MM.1S (cell line): ENCODE data around the gene COL3A1.

Experiments
- DNase-seq: peaks from one replicate; pipeline ENCODE4 v3.0.0-alpha.2; 2015
- H2AFZ ChIP-seq: fragments of 300-600 bp; sonication (generic); 2 replicates; pipeline ENCODE4 v1.6.0; 2016; ENCODE audit warnings: antibody characterized with exemption, low read length
- H3F3A ChIP-seq: fragments of 300-600 bp; sonication (generic); 2 replicates; pipeline ENCODE4 v1.6.1; 2016; ENCODE audit warnings: mild to moderate bottlenecking, antibody characterized with exemption, low read length, moderate library complexity, mixed read lengths; ENCODE audit not compliant: insufficient read depth
- H3K27ac ChIP-seq: fragments of 300-600 bp; sonication (generic); 2 replicates; pipeline ENCODE4 v1.5.1; 2016; ENCODE audit warnings: mild to moderate bottlenecking, low read length
- H3K27me3 ChIP-seq: fragments of 300-600 bp; sonication (generic); replicated peaks from 2 replicates; pipeline ENCODE4 v1.6.0; 2016; ENCODE audit warnings: low read length; ENCODE audit not compliant: insufficient read depth
- H3K36me3 ChIP-seq: fragments of 300-600 bp; sonication (generic); replicated peaks from 2 replicates; pipeline ENCODE4 v1.6.1; 2016; ENCODE audit warnings: mild to moderate bottlenecking, low read length, mixed read lengths; ENCODE audit not compliant: insufficient read depth
- H3K4me1 ChIP-seq: fragments of 300-600 bp; sonication (generic); 2 replicates; pipeline ENCODE4 v1.6.1; 2016; ENCODE audit warnings: low read length, mixed read lengths
- H3K4me2 ChIP-seq: fragments of 300-600 bp; sonication (generic); 2 replicates; pipeline ENCODE4 v1.6.0; 2016; ENCODE audit warnings: low read depth, low read length
- H3K4me3 ChIP-seq: fragments of 300-600 bp; sonication (generic); 2 replicates; pipeline ENCODE4 v1.5.1; 2016; ENCODE audit warnings: low read length, mixed read lengths
- H3K79me2 ChIP-seq: fragments of 300-600 bp; sonication (generic); 2 replicates; pipeline ENCODE4 v1.6.1; 2016; ENCODE audit warnings: mixed run types, low read length, mixed read lengths
- H3K9ac ChIP-seq: fragments of 300-600 bp; sonication (generic); 2 replicates; pipeline ENCODE4 v1.6.1; 2016; ENCODE audit warnings: low read length, mixed read lengths
- H3K9me2 ChIP-seq: fragments of 300-600 bp; sonication (generic); replicated peaks from 2 replicates; pipeline ENCODE4 v1.6.1; 2016; ENCODE audit warnings: mild to moderate bottlenecking, low read length, mixed read lengths; ENCODE audit not compliant: insufficient read depth
- H3K9me3 ChIP-seq: fragments of 300-600 bp; sonication (generic); replicated peaks from 2 replicates; pipeline ENCODE4 v1.6.1; 2016; ENCODE audit warnings: mild to moderate bottlenecking, low read length, mixed read lengths; ENCODE audit not compliant: insufficient read depth
- H4K20me1 ChIP-seq: fragments of 300-600 bp; sonication (generic); 2 replicates; pipeline ENCODE4 v1.6.1; 2016; ENCODE audit warnings: mild to moderate bottlenecking, low read length, moderate library complexity, mixed read lengths; ENCODE audit not compliant: insufficient read depth
- EZH2 ChIP-seq: fragments of 300-600 bp; sonication (generic); optimal IDR thresholded peaks from 2 replicates; pipeline ENCODE3; 2017; ENCODE audit warnings: low read depth, mild to moderate bottlenecking, antibody characterized with exemption, low read length, mixed read lengths
- EZH2phosphoT487 ChIP-seq: fragments of 300-600 bp; sonication (generic); IDR thresholded peaks from 2 replicates; pipeline ENCODE4 v1.6.1; 2018; ENCODE audit warnings: antibody characterized with exemption, low read length
- TF ChIP-seq, protein P1 (sequence below): fragments of 300-600 bp; sonication (generic); IDR thresholded peaks from 2 replicates; pipeline ENCODE4 v1.5.1; 2016; ENCODE audit warnings: antibody characterized with exemption, low read length, mixed read lengths

The COL3A1 gene

DNA sequence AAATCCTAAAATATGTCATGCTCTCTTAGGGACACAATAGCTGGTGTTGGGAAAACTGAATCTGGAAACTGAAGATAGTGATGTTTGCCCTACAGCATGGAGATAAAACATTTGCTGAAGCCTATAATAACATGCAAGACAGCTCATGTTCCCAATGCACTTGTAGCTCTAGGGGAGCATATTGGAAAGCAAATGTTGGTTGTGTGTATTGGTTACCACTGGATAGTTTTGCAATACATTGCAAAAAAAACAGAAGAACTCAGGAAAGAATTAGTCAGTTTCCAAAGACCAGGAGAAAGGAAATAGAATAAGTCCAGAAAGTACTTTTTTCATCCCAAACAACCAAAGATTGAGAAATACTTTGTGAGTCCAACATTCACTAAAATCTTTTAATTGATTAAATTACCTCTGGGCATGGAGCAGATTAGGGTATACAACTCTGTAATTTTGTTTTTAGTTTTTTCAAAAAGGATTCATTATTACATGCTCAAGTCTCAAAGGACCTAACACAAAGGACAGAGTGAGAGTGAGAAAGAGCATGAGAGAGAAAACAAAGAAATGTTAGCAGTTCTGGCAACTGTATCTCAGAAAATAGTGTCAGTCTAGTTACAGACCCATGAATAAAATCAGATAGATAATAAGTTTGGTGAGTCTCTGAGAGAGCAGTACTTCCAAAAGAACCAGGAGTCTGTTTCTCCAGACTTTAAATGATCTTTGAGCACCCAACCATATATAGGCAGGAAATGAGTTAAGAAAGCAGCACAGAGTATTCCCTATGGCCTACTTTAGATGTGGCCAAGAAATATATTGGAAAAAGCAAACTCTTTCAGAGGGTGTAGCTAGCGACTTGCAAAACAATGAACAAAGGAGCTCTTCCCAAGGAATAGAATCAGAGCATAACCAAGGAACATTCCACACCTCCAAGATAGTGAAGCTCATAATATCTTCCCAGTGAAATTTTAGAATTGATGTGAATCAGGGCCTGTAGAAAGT, 36.6 kb upstream of the COL3A1 start:
- no peaks in the 10 kb centered on the region for H3K27me3 ChIP-seq
- no peak overlapping the region for H3K4me3 ChIP-seq
- no peak overlapping the region for H2AFZ ChIP-seq
- H4K20me1 ChIP-seq, result no peaks in the 10 kb centered on the region; the same call in 1 of the 2 replicates
- H3K4me1 ChIP-seq, result no peaks in the 10 kb centered on the region
- no peaks in the 10 kb centered on the region for H3F3A ChIP-seq
- no peak overlapping the region for H3K9ac ChIP-seq
- no peaks in the 10 kb centered on the region for H3K36me3 ChIP-seq
- TF ChIP-seq EZH2, result no peak
- no peak for TF ChIP-seq EZH2phosphoT487
- TF ChIP-seq, protein P1, sequence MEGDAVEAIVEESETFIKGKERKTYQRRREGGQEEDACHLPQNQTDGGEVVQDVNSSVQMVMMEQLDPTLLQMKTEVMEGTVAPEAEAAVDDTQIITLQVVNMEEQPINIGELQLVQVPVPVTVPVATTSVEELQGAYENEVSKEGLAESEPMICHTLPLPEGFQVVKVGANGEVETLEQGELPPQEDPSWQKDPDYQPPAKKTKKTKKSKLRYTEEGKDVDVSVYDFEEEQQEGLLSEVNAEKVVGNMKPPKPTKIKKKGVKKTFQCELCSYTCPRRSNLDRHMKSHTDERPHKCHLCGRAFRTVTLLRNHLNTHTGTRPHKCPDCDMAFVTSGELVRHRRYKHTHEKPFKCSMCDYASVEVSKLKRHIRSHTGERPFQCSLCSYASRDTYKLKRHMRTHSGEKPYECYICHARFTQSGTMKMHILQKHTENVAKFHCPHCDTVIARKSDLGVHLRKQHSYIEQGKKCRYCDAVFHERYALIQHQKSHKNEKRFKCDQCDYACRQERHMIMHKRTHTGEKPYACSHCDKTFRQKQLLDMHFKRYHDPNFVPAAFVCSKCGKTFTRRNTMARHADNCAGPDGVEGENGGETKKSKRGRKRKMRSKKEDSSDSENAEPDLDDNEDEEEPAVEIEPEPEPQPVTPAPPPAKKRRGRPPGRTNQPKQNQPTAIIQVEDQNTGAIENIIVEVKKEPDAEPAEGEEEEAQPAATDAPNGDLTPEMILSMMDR, result no peak
- H3K79me2 ChIP-seq, result no peaks in the 10 kb centered on the region
- no peak overlapping the region for H3K4me2 ChIP-seq
- no peak overlapping the region for H3K27ac ChIP-seq
- H3K9me3 ChIP-seq, result no peaks in the 10 kb centered on the region
- no peaks in the 10 kb centered on the region for H3K9me2 ChIP-seq
- DNase-seq, result no peak

DNA sequence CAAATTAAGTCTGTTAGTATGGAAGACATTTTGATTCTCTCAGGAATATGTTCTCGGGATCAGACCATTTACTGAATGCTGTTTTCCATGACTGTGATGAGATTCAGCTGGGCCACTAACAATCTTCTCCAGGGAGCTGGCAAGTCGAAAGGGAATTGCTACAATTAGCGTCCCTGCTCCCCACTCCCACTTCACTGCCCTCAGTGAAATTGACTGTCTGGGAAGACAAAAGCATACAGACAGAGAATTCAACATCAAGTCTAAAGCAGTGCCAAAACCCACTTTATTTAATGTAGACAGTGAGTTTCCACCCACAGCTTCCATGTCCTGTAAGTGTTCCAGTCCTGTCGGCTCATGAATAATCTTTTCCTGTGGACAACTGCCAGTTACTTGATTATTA, 34.0 kb upstream of the COL3A1 start:
- Histone ChIP-seq H3K4me1 (no peaks in the 10 kb centered on the region), H3K27ac (no peak overlapping the region), H3K4me3 (no peak overlapping the region), H3K79me2 (no peaks in the 10 kb centered on the region), H2AFZ (no peak overlapping the region), H3F3A (no peaks in the 10 kb centered on the region), H3K27me3 (no peaks in the 10 kb centered on the region), H3K36me3 (no peaks in the 10 kb centered on the region), H3K9ac (no peak overlapping the region), H4K20me1 (no peaks in the 10 kb centered on the region; the same call in 1 of the 2 replicates), H3K9me3 (no peaks in the 10 kb centered on the region), H3K9me2 (no peaks in the 10 kb centered on the region), H3K4me2 (no peak overlapping the region)
- TF ChIP-seq EZH2phosphoT487 (no peak), EZH2 (no peak)
- TF ChIP-seq, protein P1, result no peak
- no peak for DNase-seq

DNA sequence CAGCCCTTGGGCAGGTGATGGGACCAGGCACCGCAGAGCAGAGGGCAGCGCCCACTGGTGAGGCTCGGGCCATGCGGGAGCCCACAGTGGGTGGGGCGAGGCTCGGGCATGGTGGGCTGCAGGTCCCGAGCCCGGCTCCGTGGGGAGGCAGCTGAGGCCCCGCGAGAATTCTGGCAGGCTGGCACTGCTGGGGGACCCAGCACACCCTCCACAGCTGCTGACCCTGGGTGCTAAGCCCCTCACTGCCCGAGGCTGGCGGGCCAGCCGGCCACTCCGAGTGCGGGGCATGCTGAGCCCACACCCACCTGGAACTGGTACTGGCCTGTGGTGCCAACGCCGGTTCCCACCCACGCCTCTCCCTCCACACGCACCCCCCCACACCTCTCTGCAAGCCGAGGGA, 29.7 kb upstream of the COL3A1 start:
- H3K9ac ChIP-seq, result no peak overlapping the region
- H3K9me2 ChIP-seq, result no peaks in the 10 kb centered on the region
- no peak for DNase-seq
- H3K79me2 ChIP-seq, result no peaks in the 10 kb centered on the region
- H3K4me3 ChIP-seq, result no peak overlapping the region
- H3K4me2 ChIP-seq, result no peak overlapping the region
- no peaks in the 10 kb centered on the region for H3F3A ChIP-seq
- no peaks in the 10 kb centered on the region for H3K9me3 ChIP-seq
- H3K27ac ChIP-seq, result no peak overlapping the region
- no peaks in the 10 kb centered on the region for H3K36me3 ChIP-seq
- no peaks in the 10 kb centered on the region for H3K4me1 ChIP-seq
- H3K27me3 ChIP-seq, result no peaks in the 10 kb centered on the region
- H2AFZ ChIP-seq, result no peak overlapping the region
- no peaks in the 10 kb centered on the region; the same call in 1 of the 2 replicates for H4K20me1 ChIP-seq
- TF ChIP-seq EZH2 (no peak), EZH2phosphoT487 (no peak)
- TF ChIP-seq, protein P1, result no peak
